CD4-positive, alpha-beta T cell treated with Interleukin-2 at 100 ng/mL for 4 hours (primary cell): ENCODE data around the gene ACSF2.
A peak's percentile ranks its signal among the peaks of the same experiment; 100 is the strongest.
"Not testable (repeated sequence)": the region's sequence is repeated elsewhere in the genome, so short reads cannot be mapped to it uniquely, and the experiment has no call there.

Source experiments
- DNase-seq: peaks from one replicate; pipeline ENCODE4 v3.0.0-alpha.2; 2020; ENCODE audit warnings: low spot score

The ACSF2 gene

GRCh38 chr17:50407921-50408320 lies 18.1 kb upstream of the ACSF2 start:
- DNase-seq, result no peak

GRCh38 chr17:50412188-50412732 lies 13.8 kb upstream of the ACSF2 start:
- no peak for DNase-seq

DNA sequence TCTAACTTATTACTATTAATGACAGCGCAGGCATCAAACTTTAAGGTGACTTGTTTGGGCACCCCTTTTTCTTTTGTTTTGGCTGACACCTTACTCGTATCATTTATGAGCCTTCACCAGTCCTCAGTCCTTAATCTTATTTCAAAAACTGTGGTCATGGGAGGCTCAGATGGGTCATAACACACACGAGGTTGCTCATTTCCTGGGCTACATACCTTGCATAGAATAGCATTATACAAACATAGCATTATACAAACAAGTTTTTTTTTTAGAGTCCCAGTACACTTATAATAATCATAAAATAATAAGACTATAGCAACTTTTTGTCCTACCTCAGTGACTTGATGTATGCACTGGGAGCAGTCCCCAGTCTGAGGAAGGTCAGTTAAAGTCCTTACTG lies 11.2 kb upstream of the ACSF2 start:
- DNase-seq, result no peak

DNA sequence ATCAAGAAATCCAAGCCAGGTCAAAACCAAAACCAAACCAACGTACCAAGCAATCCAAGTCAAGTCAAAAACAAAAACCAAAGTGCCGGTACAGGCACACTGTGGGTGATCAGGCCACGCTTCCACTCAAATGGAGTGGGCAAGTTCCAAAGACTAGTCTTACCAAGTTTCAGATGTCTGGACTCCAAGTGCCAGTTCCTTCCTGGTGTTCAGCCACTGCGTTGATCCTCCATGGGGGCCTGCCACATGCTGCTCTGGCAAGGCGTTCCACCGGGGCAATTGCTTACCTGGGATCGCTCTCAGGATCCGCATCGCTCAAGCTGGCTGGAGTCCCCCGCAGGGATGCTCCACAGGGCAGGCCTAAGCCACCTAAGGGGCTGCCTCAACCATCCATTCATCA lies 6.4 kb upstream of the ACSF2 start:
- not testable (repeated sequence) for DNase-seq

DNA sequence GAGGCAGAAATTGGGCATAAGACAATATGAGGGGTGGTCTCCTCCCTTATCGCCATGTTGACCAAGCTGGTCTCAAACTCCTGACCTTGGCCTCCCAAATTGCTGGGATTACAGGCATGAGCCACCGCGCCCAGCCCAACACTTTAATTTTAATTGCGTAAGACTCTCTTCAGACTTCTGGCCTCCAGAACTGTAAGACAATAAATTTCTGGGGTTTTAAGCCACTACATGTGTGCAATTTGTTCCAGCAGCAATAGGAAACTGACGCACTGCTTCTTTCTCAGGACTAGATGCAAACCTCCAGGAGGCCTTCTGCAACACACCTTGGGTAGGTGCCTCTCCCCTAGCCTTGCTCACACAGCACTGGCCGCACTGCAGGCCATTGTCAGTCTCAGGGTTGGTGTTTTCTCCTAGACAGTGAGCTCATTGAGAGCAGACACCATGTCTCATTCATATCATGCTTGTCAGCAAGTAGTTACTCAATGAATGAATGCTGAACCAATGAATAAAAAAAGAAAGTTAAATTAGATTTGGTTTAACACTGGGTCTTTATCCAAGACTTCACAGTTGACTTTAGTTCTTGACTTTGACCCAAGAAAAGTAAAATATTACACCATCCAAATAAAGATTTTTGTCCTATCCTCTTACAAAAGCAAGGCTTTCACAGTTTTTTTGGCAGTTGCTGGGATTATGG lies 5.5 kb upstream of the ACSF2 start:
- DNase-seq, result no peak

- no peak for DNase-seq
Measured at GRCh38 chr17:50421308-50422051, 4.5 kb upstream of the ACSF2 start.

DNA sequence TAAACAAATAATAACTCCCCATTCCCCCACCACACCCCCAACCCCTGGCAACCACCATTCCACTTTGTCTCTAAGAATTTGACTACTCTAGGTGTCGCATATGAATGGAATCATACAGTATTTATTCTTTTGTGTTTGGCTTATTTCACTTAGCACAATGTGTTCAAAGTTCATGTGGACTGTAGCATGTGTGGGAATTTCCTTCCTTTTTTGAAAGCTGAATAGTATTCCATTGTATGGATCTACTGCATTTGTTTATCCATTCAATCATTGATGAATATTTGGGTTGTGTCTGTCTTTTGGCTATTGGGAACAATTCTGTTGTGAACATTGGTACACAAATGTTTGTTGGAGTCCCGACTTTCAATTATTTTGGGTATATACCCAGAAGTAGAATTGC lies 3.3 kb upstream of the ACSF2 start:
- no peak for DNase-seq

GRCh38 chr17:50423553-50424159 lies 2.4 kb upstream of the ACSF2 start:
- DNase-seq, result no peak

- no peak for DNase-seq
Measured at GRCh38 chr17:50424246-50424995, 1.6 kb upstream of the ACSF2 start.

DNA sequence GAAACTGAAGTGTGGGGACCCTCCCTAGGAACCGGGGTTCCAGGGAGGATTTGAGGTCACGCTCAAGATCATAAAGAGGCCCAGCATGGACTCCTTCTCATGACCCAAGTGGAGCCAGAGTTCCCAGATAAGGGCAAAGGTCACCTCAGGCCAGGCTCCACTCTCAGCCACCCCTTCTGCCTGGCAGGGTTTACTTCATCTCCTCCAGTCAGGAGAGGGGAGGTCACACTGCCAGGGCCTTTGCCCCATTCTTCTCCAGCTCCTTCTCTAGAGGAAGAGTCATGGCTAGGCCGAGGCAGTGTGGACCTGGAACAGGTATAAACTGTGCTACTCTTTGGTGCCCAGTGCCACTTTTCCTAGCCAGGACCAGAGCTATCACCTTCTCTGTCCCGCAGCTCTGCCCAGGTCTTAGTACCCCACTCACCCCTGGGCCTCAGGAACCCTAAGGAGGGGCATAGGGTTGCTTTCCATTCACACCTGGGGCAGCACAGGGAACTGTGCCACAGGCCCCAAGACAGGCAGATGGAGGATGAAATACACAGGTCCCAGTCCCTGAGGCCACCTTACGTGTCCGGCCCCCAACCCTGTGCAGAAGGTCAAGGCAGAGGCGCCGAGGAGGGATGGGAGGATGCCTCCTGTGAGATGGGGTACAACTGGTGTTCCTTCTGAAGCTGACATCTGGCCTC lies 879 bp upstream of the ACSF2 start:
- DNase-seq, result no peak

DNA sequence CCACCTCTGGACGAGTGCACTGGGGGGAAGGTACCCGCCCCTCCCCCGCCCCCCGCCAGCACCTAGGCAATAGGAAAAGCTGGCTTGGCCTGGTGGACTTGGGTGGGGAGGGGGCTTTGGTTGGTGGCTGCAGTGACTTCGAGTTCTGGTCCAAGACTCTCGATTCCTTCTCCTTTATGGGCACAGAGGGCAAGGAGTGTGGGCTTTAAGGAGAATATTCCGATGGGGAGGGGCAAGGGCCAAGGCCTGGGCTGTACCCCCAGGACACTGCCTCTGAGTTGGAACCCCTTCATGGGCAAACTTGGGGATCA lies 409 bp downstream of the ACSF2 start:
- no peak for DNase-seq

DNA sequence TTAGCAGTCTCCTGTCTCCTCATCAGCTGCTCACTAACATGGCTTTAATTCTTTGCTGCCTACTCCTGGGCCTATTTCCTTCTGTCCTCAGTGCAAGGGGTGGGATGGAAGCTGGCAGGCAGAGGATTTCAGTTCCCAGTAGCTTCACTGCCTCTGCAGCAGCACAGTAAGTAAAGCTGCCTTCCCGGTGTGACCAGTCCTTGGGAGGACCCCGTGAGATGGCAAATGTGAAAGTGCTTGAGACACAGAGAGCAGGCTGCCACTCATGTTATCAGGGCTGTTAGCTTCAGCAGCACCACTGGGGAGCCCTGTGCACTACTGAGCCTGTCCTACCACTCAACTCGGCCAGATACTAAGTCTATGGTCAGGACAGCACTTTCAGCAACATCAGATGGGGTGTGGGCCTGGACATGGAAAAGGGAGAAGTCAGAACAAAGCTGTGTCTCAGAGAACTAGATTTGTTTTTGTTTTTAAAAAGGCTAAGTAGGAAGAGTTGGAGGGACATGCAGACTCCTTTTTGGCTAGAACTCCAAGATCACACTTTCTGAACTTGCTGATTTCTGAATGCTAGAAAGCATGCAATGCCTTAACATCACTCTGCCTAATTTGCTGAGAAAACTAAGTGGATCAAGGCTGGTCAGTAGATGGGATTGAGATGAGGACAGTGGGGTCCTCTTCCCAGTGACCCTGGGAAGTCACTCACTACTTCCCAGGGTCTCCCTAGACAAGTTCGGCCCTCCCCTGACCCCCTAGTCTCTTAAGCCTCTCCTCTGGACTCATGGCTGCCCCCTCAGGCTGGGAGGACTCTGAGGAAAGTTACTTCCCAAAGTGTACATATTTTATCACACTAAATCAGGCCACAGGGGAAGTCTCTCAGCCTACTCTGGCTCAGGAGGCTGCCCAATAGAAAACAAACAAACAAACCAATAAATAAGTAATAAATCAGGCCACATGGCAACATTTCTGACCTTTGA lies 1.1 kb downstream of the ACSF2 start:
- DNase-seq, result peak; percentile 20

- DNase-seq, result not testable (repeated sequence)
Measured at GRCh38 chr17:50428126-50428525, 2.1 kb downstream of the ACSF2 start.

DNA sequence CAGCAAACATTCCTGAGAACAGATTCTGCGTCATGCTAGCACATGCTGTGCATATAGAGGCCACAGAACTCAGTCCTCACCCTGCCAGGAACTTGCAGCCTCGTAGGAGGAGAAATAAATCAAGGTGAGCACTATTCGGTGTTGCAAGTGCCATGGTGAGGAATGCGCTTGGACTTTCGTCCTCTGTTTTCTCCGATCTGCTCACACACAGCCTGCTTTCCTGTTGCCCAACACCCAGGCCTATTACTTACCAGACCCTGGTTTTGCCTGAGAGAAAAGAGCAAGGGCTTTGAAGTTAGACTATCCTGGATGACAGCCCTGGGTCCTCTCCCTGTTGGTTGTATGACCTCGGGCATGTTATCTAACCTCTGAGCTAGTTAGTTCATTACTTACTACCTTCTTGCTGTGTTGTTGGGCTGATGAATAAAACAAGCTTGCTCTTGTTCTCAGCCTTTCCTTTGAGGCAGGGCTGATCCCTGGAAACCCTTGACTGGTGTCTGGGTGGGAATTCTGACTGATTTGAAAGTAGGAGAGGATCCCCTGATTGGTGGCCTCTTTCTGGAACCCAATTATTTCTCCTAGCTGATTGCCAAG lies 2.9 kb downstream of the ACSF2 start:
- DNase-seq, result no peak

- no peak for DNase-seq
Measured at GRCh38 chr17:50429793-50430192, 3.8 kb downstream of the ACSF2 start.

GRCh38 chr17:50430821-50431618 lies 5.0 kb downstream of the ACSF2 start:
- DNase-seq, result no peak

DNA sequence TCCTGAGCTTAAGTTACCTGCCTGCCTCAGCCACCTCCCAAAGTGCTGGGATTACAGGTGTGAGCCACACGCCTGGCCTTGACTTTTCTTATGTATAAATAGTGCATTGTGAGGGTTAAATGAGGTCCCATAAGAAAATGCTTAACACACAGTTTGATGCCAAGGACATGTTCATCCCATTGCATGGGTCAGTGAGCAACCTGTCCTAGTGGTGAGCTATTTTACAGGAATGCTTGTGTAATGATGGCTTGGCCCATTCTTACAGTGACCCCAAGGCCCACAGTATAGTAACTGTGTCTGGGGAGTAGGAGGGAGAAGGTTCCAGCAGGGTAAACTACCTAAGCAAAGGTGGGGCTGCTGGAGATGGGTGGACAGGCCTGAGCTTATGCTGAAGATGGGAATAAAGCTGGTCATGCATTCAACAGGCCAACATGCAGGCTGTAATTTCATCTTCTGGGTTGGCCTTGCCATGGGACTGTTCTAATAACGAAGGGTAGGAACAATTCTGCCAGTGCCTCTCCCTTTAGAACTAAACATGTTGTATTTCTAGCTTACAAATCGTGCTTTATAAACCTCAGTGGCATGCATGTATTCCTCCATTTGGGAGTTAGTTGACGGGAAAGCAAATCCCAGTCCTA lies 6.2 kb downstream of the ACSF2 start:
- no peak for DNase-seq

GRCh38 chr17:50437409-50437808 lies 11.4 kb downstream of the ACSF2 start:
- no peak for DNase-seq

GRCh38 chr17:50439008-50439407 lies 13.0 kb downstream of the ACSF2 start:
- no peak for DNase-seq
